Epithelial cell of esophagus (primary cell): ENCODE results near the gene DDX46.
"Not testable (repeated sequence)": the region's sequence is repeated elsewhere in the genome, so short reads cannot be mapped to it uniquely, and the experiment has no call there.

Source experiments
- DNase-seq: peaks from one replicate; pipeline ENCODE4 v3.0.0; 2010; ENCODE audit warnings: low read depth
- H3K4me3 ChIP-seq: 2 replicates; pipeline ENCODE4 v1.5.1; 2011; ENCODE audit warnings: mild to moderate bottlenecking, low read length, control low read depth
- CTCF ChIP-seq: IDR thresholded peaks from 2 replicates; pipeline ENCODE4 v1.5.1; 2011; ENCODE audit warnings: low read depth, mild to moderate bottlenecking, low read length, control low read depth, inconsistent platforms; ENCODE audit not compliant: insufficient read depth; ENCODE audit errors: missing control alignments

Gene DDX46

GRCh38 chr5:134758504-134759341, at the start of gene DDX46:
Gene DDX46, plus strand, starts transcription at chr5:134758779. Its CDS starts 160 bp downstream, at chr5:134758939.
- peak within 1 kb of the TSS; percentile 94 for H3K4me3 ChIP-seq
- peak; percentile 71 for TF ChIP-seq CTCF
- peak; percentile 97 for DNase-seq

GRCh38 chr5:134714120-134714519, 44.5 kb upstream of the DDX46 start:
- no peak overlapping the region for H3K4me3 ChIP-seq
- TF ChIP-seq CTCF: no peak
- DNase-seq: no peak

- TF ChIP-seq CTCF: no peak
- H3K4me3 ChIP-seq: no peak overlapping the region
- no peak for DNase-seq
These were observed 44.0 kb upstream of the DDX46 start for GRCh38 chr5:134714541-134714940.

GRCh38 chr5:134715466-134715865, 43.1 kb upstream of the DDX46 start:
- DNase-seq, H3K4me3 ChIP-seq: not testable (repeated sequence)

- no peak for DNase-seq
- H3K4me3 ChIP-seq: no peak overlapping the region
- TF ChIP-seq CTCF: no peak
These were observed 33.7 kb upstream of the DDX46 start for GRCh38 chr5:134724872-134725271.

- TF ChIP-seq CTCF: no peak
- no peak for DNase-seq
- H3K4me3 ChIP-seq: no peak overlapping the region
These were observed 25.8 kb upstream of the DDX46 start for GRCh38 chr5:134732819-134733218.

GRCh38 chr5:134735243-134735642, 23.3 kb upstream of the DDX46 start:
- H3K4me3 ChIP-seq: no peak overlapping the region
- peak; percentile 16 for DNase-seq
- TF ChIP-seq CTCF: no peak
